ENCODE measurements around the gene MRPL40.

MRPL40 gene

DNA sequence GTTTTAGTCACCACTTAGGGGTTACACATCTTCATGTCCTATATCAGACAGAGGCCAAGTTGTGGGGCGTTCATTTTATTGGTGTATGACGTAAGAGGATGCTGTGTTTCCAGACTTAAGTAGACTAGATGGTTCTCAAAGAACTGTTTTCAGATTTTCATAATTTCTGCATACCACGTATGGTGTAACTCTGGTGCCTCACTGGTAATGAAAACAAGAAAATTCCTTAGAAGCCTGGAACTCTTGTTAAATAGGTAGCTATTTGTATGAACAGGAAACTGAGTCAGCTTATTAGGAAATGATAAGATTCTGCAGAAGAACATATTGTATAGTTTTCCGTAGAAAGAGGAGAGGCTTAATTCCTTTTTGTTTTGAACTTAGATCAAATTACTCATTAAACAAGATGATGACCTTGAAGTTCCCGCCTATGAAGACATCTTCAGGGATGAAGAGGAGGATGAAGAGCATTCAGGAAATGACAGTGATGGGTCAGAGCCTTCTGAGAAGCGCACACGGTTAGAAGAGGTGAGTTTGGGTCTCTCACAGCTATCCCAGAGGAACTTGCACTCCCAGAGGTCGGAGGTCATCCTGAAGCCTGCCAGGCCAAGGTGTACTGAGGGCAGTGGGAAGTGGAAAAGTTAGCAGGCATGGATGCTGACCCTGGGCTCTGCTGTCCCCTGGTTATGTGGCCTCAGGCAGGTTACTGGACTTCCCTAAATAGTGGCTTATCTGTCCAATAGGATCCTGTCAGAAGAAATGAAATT is 51.3 kb downstream of the MRPL40 start:
- DNase-seq (ENCODE audit: low spot score): no peak

Measured in SW480 (cell line).